Measurements from ENCODE around the gene CDK14.

DNA sequence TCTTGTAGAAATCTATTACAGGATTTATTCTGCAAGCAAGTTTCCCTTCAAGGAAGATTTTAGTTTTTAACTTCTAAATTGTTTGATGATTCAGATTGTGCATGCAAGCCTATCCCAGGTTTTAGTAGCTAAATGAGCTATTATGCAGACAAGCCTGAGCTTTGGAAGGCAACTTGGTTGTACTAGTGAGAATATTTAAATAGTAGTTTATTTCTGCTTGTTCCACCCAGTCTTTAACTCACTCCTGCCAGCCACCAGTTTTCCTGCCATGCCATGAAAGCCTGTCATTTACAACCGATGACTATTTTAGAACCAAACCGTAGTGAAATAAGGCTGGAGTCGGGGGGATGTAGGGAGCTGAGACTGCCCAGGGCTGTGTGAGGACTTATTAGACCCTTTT is 343.5 kb downstream of the CDK14 start:
- TF ChIP-seq, protein P1, sequence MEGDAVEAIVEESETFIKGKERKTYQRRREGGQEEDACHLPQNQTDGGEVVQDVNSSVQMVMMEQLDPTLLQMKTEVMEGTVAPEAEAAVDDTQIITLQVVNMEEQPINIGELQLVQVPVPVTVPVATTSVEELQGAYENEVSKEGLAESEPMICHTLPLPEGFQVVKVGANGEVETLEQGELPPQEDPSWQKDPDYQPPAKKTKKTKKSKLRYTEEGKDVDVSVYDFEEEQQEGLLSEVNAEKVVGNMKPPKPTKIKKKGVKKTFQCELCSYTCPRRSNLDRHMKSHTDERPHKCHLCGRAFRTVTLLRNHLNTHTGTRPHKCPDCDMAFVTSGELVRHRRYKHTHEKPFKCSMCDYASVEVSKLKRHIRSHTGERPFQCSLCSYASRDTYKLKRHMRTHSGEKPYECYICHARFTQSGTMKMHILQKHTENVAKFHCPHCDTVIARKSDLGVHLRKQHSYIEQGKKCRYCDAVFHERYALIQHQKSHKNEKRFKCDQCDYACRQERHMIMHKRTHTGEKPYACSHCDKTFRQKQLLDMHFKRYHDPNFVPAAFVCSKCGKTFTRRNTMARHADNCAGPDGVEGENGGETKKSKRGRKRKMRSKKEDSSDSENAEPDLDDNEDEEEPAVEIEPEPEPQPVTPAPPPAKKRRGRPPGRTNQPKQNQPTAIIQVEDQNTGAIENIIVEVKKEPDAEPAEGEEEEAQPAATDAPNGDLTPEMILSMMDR (IDR thresholded peaks at IDR 0.05; ENCODE audit: insufficient read depth, low read length): no peak
- TF ChIP-seq, protein P2, sequence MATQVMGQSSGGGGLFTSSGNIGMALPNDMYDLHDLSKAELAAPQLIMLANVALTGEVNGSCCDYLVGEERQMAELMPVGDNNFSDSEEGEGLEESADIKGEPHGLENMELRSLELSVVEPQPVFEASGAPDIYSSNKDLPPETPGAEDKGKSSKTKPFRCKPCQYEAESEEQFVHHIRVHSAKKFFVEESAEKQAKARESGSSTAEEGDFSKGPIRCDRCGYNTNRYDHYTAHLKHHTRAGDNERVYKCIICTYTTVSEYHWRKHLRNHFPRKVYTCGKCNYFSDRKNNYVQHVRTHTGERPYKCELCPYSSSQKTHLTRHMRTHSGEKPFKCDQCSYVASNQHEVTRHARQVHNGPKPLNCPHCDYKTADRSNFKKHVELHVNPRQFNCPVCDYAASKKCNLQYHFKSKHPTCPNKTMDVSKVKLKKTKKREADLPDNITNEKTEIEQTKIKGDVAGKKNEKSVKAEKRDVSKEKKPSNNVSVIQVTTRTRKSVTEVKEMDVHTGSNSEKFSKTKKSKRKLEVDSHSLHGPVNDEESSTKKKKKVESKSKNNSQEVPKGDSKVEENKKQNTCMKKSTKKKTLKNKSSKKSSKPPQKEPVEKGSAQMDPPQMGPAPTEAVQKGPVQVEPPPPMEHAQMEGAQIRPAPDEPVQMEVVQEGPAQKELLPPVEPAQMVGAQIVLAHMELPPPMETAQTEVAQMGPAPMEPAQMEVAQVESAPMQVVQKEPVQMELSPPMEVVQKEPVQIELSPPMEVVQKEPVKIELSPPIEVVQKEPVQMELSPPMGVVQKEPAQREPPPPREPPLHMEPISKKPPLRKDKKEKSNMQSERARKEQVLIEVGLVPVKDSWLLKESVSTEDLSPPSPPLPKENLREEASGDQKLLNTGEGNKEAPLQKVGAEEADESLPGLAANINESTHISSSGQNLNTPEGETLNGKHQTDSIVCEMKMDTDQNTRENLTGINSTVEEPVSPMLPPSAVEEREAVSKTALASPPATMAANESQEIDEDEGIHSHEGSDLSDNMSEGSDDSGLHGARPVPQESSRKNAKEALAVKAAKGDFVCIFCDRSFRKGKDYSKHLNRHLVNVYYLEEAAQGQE (IDR thresholded peaks at IDR 0.05; ENCODE audit: insufficient replicate concordance, low read depth): no peak
